LNCaP clone FGC (cell line): ENCODE measurements around the gene GNA15.
"Not testable (repeated sequence)": the region's sequence is repeated elsewhere in the genome, so short reads cannot be mapped to it uniquely, and the experiment has no call there.

Source experiments
- DNase-seq: peaks from one replicate; pipeline ENCODE4 v3.0.0-alpha.2; 2011; ENCODE audit warnings: low read depth
- H3K4me3 ChIP-seq: 2 replicates; pipeline ENCODE4 v1.5.1; 2011; ENCODE audit warnings: mild to moderate bottlenecking, low read depth, low read length, control low read depth
- CTCF ChIP-seq: IDR thresholded peaks from 2 replicates; pipeline ENCODE4 v1.5.1; 2012; ENCODE audit warnings: mild to moderate bottlenecking; ENCODE audit not compliant: control insufficient read depth, insufficient read depth; ENCODE audit errors: extremely low read depth

Gene GNA15

GRCh38 chr19:3201072-3201700, 65.4 kb downstream of the GNA15 start:
- H3K4me3 ChIP-seq, result no peak overlapping the region
- DNase-seq, result no peak
- TF ChIP-seq CTCF, result no peak

GRCh38 chr19:3201911-3202310, 66.1 kb downstream of the GNA15 start:
- no peak for DNase-seq
- H3K4me3 ChIP-seq, result no peak overlapping the region
- TF ChIP-seq CTCF, result no peak

- TF ChIP-seq CTCF, result no peak
- DNase-seq, result no peak
- no peak overlapping the region for H3K4me3 ChIP-seq
Measured at GRCh38 chr19:3202346-3202745, 66.5 kb downstream of the GNA15 start.

- H3K4me3 ChIP-seq, DNase-seq: not testable (repeated sequence)
Measured at GRCh38 chr19:3202895-3203294, 67.1 kb downstream of the GNA15 start.

GRCh38 chr19:3203805-3204645, 68.2 kb downstream of the GNA15 start:
- DNase-seq, result no peak
- TF ChIP-seq CTCF, result no peak
- H3K4me3 ChIP-seq, result no peak overlapping the region

- TF ChIP-seq CTCF, result no peak
- DNase-seq, result no peak
Measured at GRCh38 chr19:3204646-3205275, 68.9 kb downstream of the GNA15 start.

GRCh38 chr19:3206216-3206953, 70.6 kb downstream of the GNA15 start:
- H3K4me3 ChIP-seq, result no peak overlapping the region
- DNase-seq, result no peak
- no peak for TF ChIP-seq CTCF

More at GRCh38 chr19:3204646-3205275, 68.9 kb downstream of the GNA15 start:
- no peak overlapping the region for H3K4me3 ChIP-seq
